HFFc6 (cell line): Measurements from ENCODE around the gene LYPD6. TPM values are rescaled to one million over a fixed set of nuclear protein-coding genes. Genes with fewer than 3 reads are reported as not detected.

Source experiments
- DNase-seq: peaks from one replicate; pipeline ENCODE4 v3.0.0-alpha.2; 2018
- H3K27ac Mint-ChIP-seq: 2 replicates; pipeline ENCODE4 v1.8.0; 2020; ENCODE audit warnings: mild to moderate bottlenecking, mixed read lengths
- H3K27me3 Mint-ChIP-seq: 2 replicates; pipeline ENCODE4 v1.8.0; 2021; ENCODE audit warnings: mild to moderate bottlenecking, moderate library complexity, mixed read lengths; ENCODE audit not compliant: insufficient read depth
- H3K36me3 Mint-ChIP-seq: 2 replicates; pipeline ENCODE4 v1.8.0; 2021; ENCODE audit warnings: low read depth, mixed read lengths
- H3K4me1 Mint-ChIP-seq: 2 replicates; pipeline ENCODE4 v1.8.0; 2020; ENCODE audit warnings: low read depth, mixed read lengths
- H3K4me3 Mint-ChIP-seq: 2 replicates; pipeline ENCODE4 v1.8.0; 2020; ENCODE audit warnings: mild to moderate bottlenecking, moderate library complexity, mixed read lengths
- H3K9me3 Mint-ChIP-seq: 2 replicates; pipeline ENCODE4 v1.8.0; 2020; ENCODE audit warnings: mild to moderate bottlenecking, mixed read lengths
- CTCF ChIP-seq: fragments of 200-600 bp; sonication (generic); IDR thresholded peaks from 2 replicates; pipeline ENCODE4 v1.5.0; 2021; ENCODE audit warnings: antibody characterized with exemption, mild to moderate bottlenecking
- total RNA-seq, 6 experiments: library from RNA; stranded (reverse); fragmentation: NEBNext Ultra II Directional; extraction: Animal tissue kit (Norgen Biotek cat#: 25700); gene quantifications; 2 replicates in 1 of 6; 3 replicates in 5 of 6; pipeline ENCODE4 v1.2.3, GENCODE V29; 2021

The LYPD6 gene
- total RNA-seq, 6 experiments from 2014 or later = 16.7 to 29.4 (median 22.4) TPM

- H3K4me3 Mint-ChIP-seq = no peak overlapping the region
- H3K9me3 Mint-ChIP-seq = no peaks in the 10 kb centered on the region
- TF ChIP-seq CTCF = no peak
- peaks cover 5% of the 10 kb centered on the region for H3K27me3 Mint-ChIP-seq
- no peaks in the 10 kb centered on the region for H3K4me1 Mint-ChIP-seq
- H3K27ac Mint-ChIP-seq = no peak overlapping the region
- DNase-seq = no peak
- H3K36me3 Mint-ChIP-seq = peaks cover 5% of the 10 kb centered on the region; the same call in 1 of the 2 replicates
These were observed 183.1 kb downstream of the LYPD6 start for GRCh38 chr2:149513461-149513860.
